Sigmoid colon (tissue), 4 donors: ENCODE measurements around the gene OPN3.

Source experiments
- CTCF ChIP-seq, 4 experiments: fragments of 450-650 bp in 3 of 4; fragments of 200-600 bp in 1 of 4; IDR thresholded peaks; one replicate each; pipeline ENCODE4 v1.5.1; 2016 to 2019; ENCODE audit warnings: antibody characterized with exemption in 4 of 4, mild to moderate bottlenecking in 3 of 4, moderate library complexity in 2 of 4
- EP300 ChIP-seq, 4 donors: sonication (generic); formaldehyde crosslinking; IDR thresholded peaks; one replicate each; pipeline ENCODE4 v1.6.1; 2017; ENCODE audit warnings: antibody characterized with exemption in 4 of 4
- POLR2A ChIP-seq, 2 donors: fragments of 450-650 bp; IDR thresholded peaks; one replicate each; pipeline ENCODE4 v1.6.1; 2016; ENCODE audit warnings: antibody characterized with exemption in 2 of 2, mild to moderate bottlenecking in 2 of 2, moderate library complexity in 2 of 2
- POLR2AphosphoS5 ChIP-seq, 4 donors: sonication (generic); formaldehyde crosslinking; IDR thresholded peaks; one replicate each; pipeline ENCODE4 v1.6.1; 2017; ENCODE audit warnings: antibody characterized with exemption in 4 of 4

DNA sequence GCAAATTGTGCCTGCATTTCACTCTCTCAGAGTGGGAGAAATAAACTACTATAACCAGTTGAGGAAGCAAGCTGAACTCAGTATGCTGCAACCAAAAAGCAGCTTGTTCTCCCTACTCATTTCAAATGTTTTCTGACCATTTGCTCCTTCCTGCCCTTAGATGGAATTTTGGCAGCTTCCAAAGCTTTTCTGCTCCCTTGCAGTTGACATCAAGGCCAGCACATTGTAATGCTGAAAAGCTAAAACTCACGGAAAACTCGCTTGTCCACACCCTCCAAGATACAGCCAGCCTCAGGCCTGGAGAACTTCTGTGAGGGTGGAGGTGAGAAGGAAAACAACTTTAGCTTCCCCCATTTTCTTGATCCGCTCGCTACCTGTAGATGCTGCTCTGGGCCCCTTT lies 5.0 kb upstream of the OPN3 start:
- TF ChIP-seq CTCF (IDR thresholded peaks at IDR 0.05) (no peak), POLR2AphosphoS5 (IDR thresholded peaks at IDR 0.05) (no peak), POLR2A (IDR thresholded peaks at IDR 0.05) (no peak), EP300 (IDR thresholded peaks at IDR 0.05) (no peak)
